AG08395 (cell line): ENCODE measurements around the gene MTMR6.

Experiments
- DNase-seq: peaks from one replicate; pipeline ENCODE4 v3.0.0; 2012; ENCODE audit warnings: mixed read lengths, low spot score

The MTMR6 gene

DNA sequence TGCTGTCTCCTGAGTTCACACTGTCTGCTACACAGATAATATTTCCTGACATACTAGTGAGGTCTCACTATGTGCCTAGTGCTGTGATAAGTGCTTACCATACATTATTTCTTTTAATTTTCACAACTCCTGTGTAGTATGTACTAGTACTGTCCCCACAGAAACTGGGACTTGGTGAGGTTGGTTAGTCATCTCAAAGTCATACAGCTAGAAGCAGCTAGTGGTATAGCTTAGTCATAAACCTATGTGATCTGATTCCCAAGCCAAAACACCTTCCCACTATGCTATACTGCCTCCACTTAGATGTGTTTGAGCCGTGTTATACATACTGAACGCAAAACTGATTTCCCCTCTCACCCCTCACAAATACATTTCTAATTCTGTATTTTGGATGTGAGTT lies 10.5 kb downstream of the MTMR6 start:
- no peak for DNase-seq

GRCh38 chr13:25268561-25268960 lies 18.7 kb downstream of the MTMR6 start:
- DNase-seq = no peak

DNA sequence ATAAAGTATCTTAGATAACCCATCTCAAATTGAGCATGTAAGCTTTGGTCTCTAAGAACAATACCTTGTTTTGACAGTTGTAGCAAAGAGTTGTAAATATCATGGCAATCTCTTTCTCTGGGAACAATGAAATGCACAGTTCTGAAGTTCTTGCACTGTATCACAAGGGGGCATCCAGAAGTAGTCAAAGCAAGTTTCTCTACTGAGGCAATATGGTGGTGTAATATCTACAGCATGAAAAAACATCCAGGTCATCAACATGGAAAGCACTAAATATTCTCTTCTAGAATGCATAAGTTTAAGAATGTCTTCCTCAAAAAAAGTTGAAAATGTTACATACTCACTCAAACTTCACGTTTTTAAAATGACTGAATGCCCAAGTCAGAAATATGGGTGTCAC lies 19.6 kb downstream of the MTMR6 start:
- DNase-seq = no peak

GRCh38 chr13:25266706-25267105 lies 20.6 kb downstream of the MTMR6 start:
- no peak for DNase-seq

- no peak for DNase-seq
Measured at GRCh38 chr13:25262261-25262660, 25.0 kb downstream of the MTMR6 start.

DNA sequence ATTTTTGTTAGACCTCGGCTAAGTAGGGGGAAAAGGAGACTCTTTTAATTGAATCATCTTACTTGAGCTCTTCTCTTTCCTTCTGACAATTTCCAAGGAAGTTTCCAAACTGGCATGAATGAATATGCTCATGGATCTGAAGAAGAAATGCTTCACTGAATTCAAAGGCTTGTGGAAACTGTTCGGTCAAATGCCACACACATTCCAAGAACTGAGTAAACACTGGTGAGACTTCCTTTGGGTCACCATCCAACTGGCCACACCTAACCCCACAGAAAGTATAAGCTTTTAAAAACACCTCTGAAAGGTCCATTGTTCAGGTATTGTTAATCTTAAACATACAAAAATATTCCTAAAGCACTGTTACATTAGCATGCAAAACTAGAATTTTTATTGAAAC lies 33.6 kb downstream of the MTMR6 start:
- no peak for DNase-seq

- DNase-seq = no peak
Measured at GRCh38 chr13:25252752-25253151, 34.5 kb downstream of the MTMR6 start.

DNA sequence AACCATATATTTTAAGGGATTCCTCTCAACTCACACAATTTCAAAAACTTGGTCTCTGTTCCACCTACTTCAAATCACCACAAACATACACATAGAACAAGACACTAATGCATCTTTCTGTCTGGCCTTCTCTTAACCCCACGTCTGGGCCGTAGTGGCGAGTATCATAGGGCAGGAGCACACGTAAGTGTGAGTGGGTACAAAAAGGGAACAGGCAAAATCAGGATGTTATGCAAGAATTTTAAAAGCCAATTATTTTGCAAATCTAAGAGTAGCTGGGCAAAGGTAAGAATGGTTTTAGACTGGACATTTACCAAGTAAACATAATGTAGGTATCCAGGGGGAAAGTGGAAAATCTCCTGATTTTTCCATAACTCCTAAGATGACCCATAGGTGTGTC lies 35.1 kb downstream of the MTMR6 start:
- DNase-seq = no peak

GRCh38 chr13:25249001-25249543 lies 38.2 kb downstream of the MTMR6 start:
- peak; percentile 42 for DNase-seq

DNA sequence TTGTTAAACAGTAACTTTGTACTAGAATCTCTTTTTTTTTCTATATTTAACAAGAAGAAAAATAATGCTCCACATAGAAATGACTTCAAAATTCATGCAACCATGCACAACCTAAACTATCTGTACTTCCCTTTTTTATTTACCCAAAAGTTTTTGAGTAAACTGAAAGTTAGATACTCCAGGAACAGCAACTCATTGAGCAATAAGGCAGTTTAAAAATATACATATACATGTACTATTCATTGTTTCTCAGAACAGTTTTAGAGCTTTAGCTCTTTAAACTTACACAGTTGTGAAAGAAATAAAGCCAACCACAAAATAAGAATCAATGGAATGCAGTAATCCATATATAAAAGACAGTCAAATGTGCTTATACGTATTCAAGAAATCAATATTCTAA lies 39.2 kb downstream of the MTMR6 start:
- DNase-seq = no peak

DNA sequence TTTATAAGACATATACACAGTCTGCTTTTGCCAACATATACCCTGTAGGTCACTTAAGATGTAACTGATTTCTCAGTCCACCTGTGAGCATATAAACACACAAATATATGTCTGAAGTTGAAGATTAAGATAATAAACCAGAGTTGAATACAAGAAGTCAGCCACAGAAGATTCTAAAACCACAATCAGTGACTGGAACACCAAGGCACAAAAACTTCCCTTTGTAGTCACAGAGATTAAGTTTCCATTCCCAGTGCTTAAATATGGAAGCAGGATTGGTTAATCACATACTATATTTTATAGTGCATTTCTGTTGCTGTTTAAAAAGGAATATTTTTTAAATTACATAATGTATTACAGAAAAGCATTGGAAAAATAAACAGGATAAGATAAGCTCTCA lies 39.9 kb downstream of the MTMR6 start:
- no peak for DNase-seq

GRCh38 chr13:25244123-25244522 lies 43.2 kb downstream of the MTMR6 start:
- no peak for DNase-seq

DNA sequence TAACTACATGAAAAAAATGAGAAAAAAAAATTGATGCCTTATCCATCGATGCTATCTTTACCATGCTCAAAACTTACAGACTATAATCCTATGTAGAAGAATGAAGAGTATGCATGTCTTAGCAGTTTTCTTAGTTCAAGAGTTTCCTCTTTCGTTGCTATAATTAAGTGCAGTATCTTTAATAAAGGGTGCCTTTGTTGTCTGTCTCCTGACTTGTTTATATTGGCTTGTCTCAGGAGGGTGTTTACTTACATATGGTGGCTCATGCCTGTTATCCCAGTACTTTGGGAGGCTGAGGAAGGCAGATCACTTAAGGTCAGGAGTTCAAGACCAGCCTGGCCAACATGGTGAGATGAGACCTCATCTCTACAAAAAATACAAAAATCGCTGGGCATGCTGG lies 44.3 kb downstream of the MTMR6 start:
- DNase-seq = no peak

DNA sequence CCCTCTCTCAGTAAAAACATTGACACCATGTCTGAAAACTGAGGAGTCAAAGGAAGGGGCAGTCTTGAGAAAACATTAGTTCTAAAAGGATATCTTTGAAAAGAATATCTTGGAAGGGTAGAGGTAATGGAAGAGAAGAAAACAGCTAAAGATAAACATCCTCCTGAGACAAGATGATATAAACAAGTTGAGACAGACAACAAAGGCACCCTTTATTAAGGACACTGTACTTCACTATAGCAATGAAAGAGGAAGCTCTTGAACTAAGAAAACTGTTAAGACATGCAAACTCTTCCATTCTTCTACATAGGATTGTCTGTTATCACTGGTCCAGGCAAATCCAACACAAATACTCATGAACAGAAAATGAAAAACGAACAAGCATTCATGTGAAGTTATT lies 46.3 kb downstream of the MTMR6 start:
- no peak for DNase-seq

- no peak for DNase-seq
Measured at GRCh38 chr13:25237083-25237482, 50.2 kb downstream of the MTMR6 start.

DNA sequence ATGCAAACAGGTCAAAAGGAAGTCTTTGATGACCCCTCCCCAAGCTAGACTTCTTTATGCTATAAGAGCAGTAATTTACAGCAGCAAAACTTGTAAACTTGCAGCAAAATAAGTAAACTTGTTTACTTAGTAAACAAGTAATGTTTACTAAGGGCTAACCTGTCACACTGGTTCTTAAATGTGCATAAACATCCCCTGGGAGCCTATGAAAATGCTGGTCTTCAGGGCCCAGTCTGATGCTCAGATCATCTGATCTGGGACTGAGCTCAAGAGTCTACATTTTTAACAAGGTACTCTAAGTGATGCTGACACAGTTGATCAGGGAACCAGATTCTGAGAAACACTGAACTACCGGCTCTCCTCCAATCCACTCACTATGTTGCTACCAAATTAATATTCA lies 53.4 kb downstream of the MTMR6 start:
- DNase-seq = no peak

DNA sequence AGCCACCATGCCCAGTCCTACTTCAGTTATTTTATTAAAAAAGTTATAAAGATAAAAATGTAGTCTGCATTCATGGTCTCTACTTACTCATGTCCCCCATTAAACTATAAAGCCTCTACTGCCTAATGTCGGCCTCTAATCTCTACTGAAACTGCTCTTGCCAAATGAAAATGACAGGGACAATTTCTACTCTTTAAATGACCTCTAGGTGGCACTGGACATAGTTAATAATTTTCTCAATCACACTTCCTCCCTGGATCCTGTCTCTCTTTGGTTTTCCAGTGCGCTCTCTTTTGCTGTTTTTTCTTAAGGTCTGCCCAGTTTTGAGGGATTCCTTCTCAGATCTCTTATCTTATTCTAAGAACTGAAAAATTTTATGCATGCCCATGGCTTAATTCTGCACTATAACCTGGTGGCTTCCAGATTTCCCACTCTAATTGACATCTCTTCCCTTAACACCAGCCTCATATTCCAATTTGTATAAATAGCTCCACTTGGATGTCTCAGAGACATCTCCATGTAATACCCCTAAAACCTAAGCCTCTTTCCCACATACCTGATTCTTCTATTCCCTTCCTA lies 54.3 kb downstream of the MTMR6 start:
- DNase-seq = peak; percentile 48

GRCh38 chr13:25231517-25231916 lies 55.8 kb downstream of the MTMR6 start:
- no peak for DNase-seq

DNA sequence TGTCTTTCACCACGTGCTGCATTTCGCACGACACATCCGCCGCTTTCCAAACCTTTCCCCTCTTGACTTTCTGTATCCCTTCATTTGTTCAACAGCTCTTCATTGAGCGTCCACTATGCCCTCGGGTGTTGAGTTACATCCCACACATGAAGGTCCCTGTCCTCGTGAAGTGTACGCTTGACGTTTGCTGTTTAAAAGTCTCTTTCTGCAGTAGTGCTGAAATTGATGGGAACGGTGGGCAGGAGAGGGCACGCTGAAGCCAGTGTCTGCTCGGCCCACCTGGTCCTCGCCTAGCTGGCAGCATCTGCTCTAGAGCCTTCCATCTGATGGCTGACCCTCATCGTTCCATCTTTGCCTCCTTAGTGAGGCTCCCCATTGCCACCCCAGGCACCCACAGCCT lies 59.6 kb downstream of the MTMR6 start:
- DNase-seq = no peak

DNA sequence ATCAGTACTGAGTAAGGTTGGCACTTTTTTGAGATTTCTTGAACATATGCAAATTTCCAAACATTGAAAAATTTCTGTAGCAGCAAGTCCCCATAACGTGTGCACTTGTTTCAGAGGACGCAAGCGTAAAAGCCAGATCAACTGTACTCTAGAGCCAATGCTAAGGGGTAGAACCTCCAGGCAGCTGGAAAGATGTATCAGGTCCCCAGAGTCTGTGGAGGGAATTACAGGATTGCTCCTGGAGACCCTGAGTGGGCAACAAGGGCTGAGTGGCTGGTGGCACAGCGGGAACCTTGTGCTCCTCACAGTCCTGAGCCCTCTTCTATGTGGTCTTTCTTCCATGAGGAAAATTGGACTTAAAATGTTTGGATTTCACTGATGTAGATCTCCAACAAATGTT lies 61.3 kb downstream of the MTMR6 start:
- DNase-seq = no peak

DNA sequence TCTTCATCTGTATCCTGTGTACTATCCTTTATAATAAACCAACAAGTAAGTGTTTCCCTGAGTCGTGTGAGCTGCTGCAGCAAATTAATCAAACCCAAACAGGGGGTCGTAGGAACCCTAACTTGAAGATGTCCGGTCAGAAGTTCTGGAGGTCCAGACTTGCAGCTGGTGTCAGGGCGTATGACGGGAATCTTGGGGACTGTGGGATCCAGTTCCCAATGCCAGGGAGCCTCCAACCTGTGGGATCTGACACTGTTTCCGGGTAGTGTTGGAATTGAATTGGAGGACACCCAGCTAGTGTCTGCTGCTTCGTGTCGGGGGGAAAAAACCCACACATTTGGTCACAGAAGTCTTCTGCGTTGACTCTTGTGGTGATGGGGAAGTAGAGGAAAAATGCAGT lies 63.1 kb downstream of the MTMR6 start:
- no peak for DNase-seq

DNA sequence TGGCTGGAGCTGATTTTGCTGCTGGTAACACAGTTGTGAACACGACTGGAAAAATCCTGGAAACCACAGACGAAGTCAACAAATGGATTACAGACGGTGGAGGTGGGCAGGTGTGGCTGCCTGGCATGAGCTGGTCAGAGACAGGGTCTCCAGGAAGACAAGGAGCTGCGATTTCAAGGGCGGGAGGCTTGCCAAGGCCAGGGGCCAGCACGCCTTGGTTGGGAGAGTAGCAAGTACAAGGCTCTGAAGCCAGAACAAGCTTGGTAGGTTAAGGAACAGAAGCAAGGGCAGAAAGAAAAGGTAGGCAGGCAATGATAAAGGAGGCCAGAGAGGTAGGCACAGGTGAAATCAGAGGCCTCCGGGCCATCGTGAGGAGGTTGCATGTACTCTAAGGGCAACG lies 64.5 kb downstream of the MTMR6 start:
- no peak for DNase-seq

GRCh38 chr13:25218019-25218418 lies 69.3 kb downstream of the MTMR6 start:
- DNase-seq = no peak

- peak; percentile 29 for DNase-seq
Measured at GRCh38 chr13:25217023-25217885, 70.0 kb downstream of the MTMR6 start.
